HG02852 (cell line): ENCODE results near the gene COPZ1.
"Not testable (repeated sequence)": the region's sequence is repeated elsewhere in the genome, so short reads cannot be mapped to it uniquely, and the experiment has no call there.

Experiments
- ATAC-seq: cut with Tn5 transposase; IDR thresholded peaks from one replicate; pipeline ENCODE4 v1.9.1; 2021; ENCODE audit warnings: mild to moderate bottlenecking, moderate library complexity; ENCODE audit not compliant: unreplicated experiment

COPZ1 gene

GRCh38 chr12:54330442-54330841 lies 5.5 kb downstream of the COPZ1 start:
- no peak for ATAC-seq

- ATAC-seq: no peak
These were observed 6.5 kb downstream of the COPZ1 start for GRCh38 chr12:54331461-54331860.

- ATAC-seq: no peak
These were observed 8.6 kb downstream of the COPZ1 start for GRCh38 chr12:54333420-54334034.

GRCh38 chr12:54337280-54337842 lies 12.4 kb downstream of the COPZ1 start:
- no peak for ATAC-seq

- ATAC-seq: no peak
These were observed 13.1 kb downstream of the COPZ1 start for GRCh38 chr12:54337854-54338650.

GRCh38 chr12:54338698-54339296 lies 13.9 kb downstream of the COPZ1 start:
- ATAC-seq: no peak

- ATAC-seq: no peak
These were observed 15.9 kb downstream of the COPZ1 start for GRCh38 chr12:54340846-54341245.

GRCh38 chr12:54341378-54342300 lies 16.7 kb downstream of the COPZ1 start:
- no peak for ATAC-seq

- ATAC-seq: no peak
These were observed 24.1 kb downstream of the COPZ1 start for GRCh38 chr12:54349036-54349435.

- ATAC-seq: no peak
These were observed 24.7 kb downstream of the COPZ1 start for GRCh38 chr12:54349679-54350078.

- no peak for ATAC-seq
These were observed 25.8 kb downstream of the COPZ1 start for GRCh38 chr12:54350743-54351142.

GRCh38 chr12:54351341-54351740 lies 26.4 kb downstream of the COPZ1 start:
- no peak for ATAC-seq

GRCh38 chr12:54352022-54352531 lies 27.1 kb downstream of the COPZ1 start:
- no peak for ATAC-seq

- no peak for ATAC-seq
These were observed 28.3 kb downstream of the COPZ1 start for GRCh38 chr12:54352891-54353874.

GRCh38 chr12:54354271-54354670 lies 29.3 kb downstream of the COPZ1 start:
- ATAC-seq: not testable (repeated sequence)

GRCh38 chr12:54355104-54355815 lies 30.3 kb downstream of the COPZ1 start:
- no peak for ATAC-seq

GRCh38 chr12:54356228-54356627 lies 31.3 kb downstream of the COPZ1 start:
- no peak for ATAC-seq

- ATAC-seq: no peak
These were observed 32.0 kb downstream of the COPZ1 start for GRCh38 chr12:54356951-54357356.
